Stimulated activated naive CD8-positive, alpha-beta T cell treated with anti-CD3 and anti-CD28 coated beads, Interleukin-15, Interleukin-2, amounts not matched to agents 100 U/mL and 50 U/mL, for 24 hours (primary cell): Measurements from ENCODE around the gene CACNA1G.

ENCODE experiments used
- ATAC-seq: fragments of 150-1000 bp; cut with Tn5 transposase; one replicate; pipeline ENCODE4 v1.10.0; 2021
- DNase-seq: peaks from one replicate; pipeline ENCODE4 v3.0.0; 2021

CACNA1G gene

DNA sequence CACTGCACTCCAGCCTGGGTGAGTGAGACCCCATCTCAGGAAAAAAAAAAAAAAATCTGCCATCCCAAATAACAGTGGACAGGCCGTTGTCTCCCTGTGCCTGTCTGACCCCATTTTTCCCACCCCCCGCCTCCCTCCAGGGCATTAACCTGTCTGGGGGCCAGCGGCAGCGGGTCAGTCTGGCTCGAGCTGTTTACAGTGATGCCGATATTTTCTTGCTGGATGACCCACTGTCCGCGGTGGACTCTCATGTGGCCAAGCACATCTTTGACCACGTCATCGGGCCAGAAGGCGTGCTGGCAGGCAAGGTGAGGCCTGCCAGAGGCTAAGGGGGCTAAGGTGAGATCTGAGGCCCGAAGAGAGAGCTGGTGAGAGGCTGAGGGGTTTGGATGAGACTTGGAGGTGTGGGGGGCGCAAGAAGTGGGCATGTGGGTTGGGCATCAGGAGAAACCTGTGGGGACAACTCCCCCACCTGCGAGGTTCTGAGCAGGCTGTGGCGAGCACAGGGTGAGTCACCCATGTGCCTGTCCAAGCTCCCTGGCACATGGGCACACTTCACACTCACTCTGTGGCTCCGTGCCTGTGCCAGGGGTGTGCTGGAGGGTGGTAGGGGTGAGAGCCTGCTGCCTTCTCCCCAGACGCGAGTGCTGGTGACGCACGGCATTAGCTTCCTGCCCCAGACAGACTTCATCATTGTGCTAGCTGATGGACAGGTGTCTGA lies 112.5 kb downstream of the CACNA1G start:
- DNase-seq (no peak), ATAC-seq (no peak)

DNA sequence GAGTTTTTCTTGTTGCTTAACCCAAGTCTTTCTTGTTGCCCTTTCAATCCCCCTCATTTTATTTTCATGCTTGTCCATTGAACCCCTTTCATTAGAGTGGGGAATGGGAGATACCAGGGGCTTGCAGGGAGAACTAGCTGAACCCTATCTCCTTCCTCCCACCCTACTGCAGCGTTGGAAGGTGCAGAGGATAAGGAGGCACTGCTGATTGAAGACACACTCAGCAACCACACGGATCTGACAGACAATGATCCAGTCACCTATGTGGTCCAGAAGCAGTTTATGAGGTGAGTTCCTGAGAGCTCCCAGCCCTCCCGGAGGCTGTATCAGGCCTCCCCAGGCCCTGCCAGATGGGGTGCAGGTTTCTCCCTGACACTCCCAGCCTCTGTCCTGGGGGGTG lies 114.7 kb downstream of the CACNA1G start:
- DNase-seq (no peak), ATAC-seq (no peak)

DNA sequence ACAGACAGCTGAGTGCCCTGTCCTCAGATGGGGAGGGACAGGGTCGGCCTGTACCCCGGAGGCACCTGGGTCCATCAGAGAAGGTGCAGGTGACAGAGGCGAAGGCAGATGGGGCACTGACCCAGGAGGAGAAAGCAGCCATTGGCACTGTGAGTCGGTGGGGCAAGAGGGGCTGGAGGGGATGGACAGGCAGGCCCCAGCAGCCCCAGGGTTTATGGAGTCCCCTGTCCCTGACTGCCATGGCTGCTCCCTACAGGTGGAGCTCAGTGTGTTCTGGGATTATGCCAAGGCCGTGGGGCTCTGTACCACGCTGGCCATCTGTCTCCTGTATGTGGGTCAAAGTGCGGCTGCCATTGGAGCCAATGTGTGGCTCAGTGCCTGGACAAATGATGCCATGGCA lies 115.1 kb downstream of the CACNA1G start:
- no peak for DNase-seq
- no peak for ATAC-seq

DNA sequence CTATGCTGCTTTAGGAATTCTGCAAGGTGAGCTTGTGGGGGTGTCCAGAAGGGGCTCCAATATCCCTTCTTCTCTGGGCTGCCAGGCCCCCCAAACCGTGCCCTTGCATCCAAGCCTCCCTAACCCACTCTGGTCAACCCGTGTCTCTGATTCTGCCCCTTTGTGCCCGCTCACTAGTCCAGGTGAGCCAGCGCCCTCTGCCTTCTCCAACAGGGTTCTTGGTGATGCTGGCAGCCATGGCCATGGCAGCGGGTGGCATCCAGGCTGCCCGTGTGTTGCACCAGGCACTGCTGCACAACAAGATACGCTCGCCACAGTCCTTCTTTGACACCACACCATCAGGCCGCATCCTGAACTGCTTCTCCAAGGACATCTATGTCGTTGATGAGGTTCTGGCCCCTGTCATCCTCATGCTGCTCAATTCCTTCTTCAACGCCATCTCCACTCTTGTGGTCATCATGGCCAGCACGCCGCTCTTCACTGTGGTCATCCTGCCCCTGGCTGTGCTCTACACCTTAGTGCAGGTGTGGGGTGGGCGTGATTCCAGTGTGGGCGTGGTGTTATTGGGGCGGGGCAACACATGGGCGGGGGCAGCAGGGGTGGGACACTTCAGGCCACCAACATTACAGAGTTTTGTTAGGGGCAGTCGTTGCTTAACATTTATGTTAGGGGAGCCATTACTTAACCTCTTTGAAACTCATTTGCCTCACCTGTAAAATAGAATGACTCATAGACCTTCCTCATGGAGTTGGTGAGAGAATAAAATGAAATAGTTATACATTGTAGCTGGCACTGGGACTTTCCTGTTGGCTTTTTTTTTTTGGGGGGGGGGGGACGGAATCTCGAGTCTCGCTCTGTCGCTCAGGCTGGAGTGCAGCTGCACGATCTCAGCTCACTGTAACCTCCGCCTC lies 115.8 kb downstream of the CACNA1G start:
- DNase-seq = no peak
- ATAC-seq = no peak
